Measurements from ENCODE around the gene CPOX.

CPOX gene

GRCh38 chr3:98594628-98595324, 1.4 kb upstream of the CPOX start:
- no peak for DNase-seq

- DNase-seq = no peak
Observed at GRCh38 chr3:98592345-98592935, 971 bp downstream of the CPOX start.

- DNase-seq = no peak
Observed at GRCh38 chr3:98589331-98590036, 3.9 kb downstream of the CPOX start.

- DNase-seq = no peak
Observed at GRCh38 chr3:98588065-98588464, 5.3 kb downstream of the CPOX start.

GRCh38 chr3:98587654-98588053, 5.8 kb downstream of the CPOX start:
- DNase-seq = no peak

- DNase-seq = no peak
Observed at GRCh38 chr3:98584547-98584946, 8.9 kb downstream of the CPOX start.

GRCh38 chr3:98583766-98584165, 9.6 kb downstream of the CPOX start:
- DNase-seq = no peak

GRCh38 chr3:98582042-98582441, 11.4 kb downstream of the CPOX start:
- DNase-seq = no peak

GRCh38 chr3:98581474-98581873, 11.9 kb downstream of the CPOX start:
- DNase-seq = no peak

- DNase-seq = no peak
Observed at GRCh38 chr3:98580401-98581386, 12.7 kb downstream of the CPOX start.

GRCh38 chr3:98577178-98577895, 16.1 kb downstream of the CPOX start:
- no peak for DNase-seq

GRCh38 chr3:98574132-98574531, 19.3 kb downstream of the CPOX start:
- no peak for DNase-seq

GRCh38 chr3:98573181-98573728, 20.2 kb downstream of the CPOX start:
- no peak for DNase-seq

- DNase-seq = no peak
Observed at GRCh38 chr3:98568402-98568801, 25.0 kb downstream of the CPOX start.

- no peak for DNase-seq
Observed at GRCh38 chr3:98567666-98568270, 25.6 kb downstream of the CPOX start.

- DNase-seq = no peak
Observed at GRCh38 chr3:98565843-98566242, 27.6 kb downstream of the CPOX start.

- DNase-seq = peak in 1 of 2 experiments; percentile 8
Observed at GRCh38 chr3:98565237-98565643, 28.2 kb downstream of the CPOX start.

- DNase-seq = no peak
Observed at GRCh38 chr3:98564282-98565005, 29.0 kb downstream of the CPOX start.

GRCh38 chr3:98563661-98564281, 29.6 kb downstream of the CPOX start:
- no peak for DNase-seq

Measured in NCI-H2081 (cell line).